NCI-H1694 (cell line): Measurements from ENCODE around the gene TSEN54.

Experiments
- DNase-seq: peaks from one replicate; lab custom pipeline; 2025; lab: John Stamatoyannopoulos, UW

TSEN54 gene

GRCh38 chr17:75542728-75543336, 26.5 kb downstream of the TSEN54 start:
- DNase-seq, result no peak

DNA sequence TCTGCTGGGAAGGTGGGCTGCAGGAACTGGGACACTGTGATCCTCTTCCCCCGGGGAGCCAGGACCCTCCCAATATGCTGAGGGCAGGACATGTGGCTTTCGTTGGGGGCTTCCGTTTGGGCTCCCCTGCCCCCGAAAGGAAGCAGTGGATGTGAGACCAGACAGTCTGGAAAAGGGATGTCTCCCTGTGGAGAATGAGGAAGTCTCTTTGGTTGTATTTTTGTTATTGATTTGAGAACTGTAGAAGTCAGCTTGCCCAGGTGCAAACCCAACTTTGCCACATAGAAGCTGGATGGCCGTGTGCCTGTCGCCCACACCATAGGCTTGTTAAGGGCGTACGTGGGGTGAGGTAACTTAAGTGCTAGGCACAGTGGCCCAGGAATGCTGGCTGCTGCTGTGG, 27.9 kb downstream of the TSEN54 start:
- DNase-seq, result no peak

- DNase-seq, result no peak
Measured at GRCh38 chr17:75546181-75546580, 29.9 kb downstream of the TSEN54 start.

DNA sequence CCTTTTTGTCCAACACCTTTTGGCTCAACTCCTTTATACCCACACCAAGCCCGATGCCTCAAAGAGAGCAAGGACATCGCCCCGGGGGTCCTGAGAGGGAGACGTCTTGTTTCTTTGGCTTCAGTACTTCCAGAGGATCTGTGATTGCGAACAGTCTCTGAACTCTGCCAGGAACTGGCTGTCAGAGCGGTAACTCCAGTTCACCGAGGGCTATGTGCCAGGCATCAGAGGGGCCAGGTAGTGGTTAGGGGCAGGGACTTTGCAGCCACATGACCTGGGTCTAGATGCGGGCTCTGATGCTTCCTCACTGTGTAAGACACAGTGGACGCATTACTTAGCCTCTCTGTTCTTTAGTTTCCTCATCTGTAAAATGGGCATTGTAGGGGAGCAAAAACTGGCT, 30.8 kb downstream of the TSEN54 start:
- DNase-seq, result no peak

- DNase-seq, result no peak
Measured at GRCh38 chr17:75548813-75549212, 32.5 kb downstream of the TSEN54 start.

- DNase-seq, result no peak
Measured at GRCh38 chr17:75549246-75550138, 33.2 kb downstream of the TSEN54 start.

DNA sequence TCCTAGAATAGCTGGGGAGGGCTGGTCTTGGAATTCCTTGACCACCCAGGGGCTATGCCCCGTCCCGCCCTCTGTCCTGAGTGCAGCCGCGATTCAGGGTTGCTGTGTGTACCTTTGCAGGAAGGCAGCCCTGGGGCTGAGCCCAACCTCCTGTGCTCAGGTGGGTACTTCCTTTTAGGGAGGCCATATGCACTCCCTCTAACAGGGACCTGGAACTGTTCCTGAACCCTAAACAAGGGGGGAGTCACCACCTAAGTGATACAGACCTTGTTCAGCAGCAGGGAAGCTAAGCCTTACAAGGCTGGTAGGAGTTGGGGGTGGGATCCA, 33.8 kb downstream of the TSEN54 start:
- no peak for DNase-seq

DNA sequence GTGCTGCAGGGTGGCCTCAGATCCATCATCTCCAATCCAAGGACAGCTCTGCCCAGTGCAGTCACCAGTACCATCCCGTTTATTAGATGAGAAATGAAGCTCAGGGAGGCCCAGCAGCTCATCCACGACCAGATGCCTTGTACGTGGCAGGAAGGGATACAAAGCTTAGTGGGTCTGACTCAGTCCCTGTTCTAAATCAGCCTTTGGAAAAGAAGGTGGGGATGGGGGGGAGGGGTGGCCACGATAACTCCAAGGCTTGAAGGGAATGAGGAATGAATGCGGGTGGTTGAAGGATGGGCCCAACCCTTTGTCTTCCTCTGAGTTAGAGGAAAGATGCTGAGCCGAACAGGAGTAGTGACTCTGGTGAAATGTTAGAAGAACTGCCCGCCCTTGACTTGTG, 34.9 kb downstream of the TSEN54 start:
- DNase-seq, result no peak

DNA sequence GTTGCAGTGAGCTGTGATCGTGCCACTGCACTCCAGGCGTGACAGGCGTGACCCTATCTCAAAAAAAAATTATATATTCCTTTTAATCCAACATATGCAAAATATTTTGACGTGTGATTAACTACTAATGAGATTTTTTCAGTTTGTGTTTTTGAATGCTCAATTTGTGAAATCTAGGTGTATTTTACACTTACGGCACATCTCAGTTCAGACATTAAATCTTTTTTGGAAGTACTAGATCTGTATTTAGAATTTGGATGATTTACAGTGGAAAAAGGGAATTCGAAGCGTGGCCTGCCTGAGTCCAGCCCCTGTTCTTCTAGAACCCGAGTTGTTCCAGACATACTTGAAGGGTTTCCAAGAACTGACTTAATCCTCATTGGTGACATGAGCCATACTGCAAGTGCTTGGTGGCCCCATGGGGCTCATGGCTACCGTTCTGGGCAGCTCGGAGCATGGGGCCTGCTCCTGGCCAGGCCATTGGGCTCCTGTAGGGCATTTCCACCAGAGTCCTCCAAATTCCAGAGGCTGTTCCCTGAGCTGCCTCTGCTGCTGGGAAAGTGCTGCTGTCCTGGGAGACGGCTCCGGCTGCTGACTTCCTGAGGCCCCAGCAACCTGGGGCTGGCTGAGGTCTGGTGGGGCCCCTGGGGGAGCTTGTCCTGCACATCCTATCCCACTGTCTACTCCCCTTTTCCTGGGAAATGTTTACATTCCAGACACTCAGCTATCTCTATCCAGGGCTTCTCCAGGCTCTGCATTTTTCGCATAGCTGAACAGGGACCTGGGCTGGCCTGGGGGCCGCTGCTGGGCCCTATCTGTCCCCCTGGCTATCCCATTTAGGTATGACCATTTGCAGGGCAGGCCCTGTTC, 36.3 kb downstream of the TSEN54 start:
- DNase-seq, result no peak

- no peak for DNase-seq
Measured at GRCh38 chr17:75553295-75554110, 37.2 kb downstream of the TSEN54 start.

DNA sequence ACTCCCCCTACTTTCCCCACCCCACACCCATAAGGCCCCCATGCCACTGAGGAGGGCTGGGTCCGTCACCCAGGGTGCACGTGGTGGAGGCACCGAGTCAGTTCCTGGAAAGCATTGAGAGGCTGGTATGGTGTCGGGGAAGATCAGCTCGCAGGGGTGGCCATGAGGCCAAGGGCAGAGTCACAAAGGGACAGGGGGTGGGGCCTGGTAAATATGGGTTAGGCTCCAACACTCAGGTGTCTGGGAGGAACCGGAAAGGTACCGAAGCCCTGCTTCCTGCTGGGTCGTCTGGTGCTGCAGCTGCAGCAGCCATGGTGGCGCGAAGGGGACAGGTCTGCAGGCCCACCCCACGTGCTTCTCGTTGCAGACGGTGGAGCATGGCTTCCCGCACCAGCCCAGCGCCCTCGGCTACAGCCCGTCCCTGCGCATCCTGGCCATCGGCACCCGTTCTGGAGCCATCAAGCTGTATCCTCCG, 39.4 kb downstream of the TSEN54 start:
- DNase-seq, result no peak

DNA sequence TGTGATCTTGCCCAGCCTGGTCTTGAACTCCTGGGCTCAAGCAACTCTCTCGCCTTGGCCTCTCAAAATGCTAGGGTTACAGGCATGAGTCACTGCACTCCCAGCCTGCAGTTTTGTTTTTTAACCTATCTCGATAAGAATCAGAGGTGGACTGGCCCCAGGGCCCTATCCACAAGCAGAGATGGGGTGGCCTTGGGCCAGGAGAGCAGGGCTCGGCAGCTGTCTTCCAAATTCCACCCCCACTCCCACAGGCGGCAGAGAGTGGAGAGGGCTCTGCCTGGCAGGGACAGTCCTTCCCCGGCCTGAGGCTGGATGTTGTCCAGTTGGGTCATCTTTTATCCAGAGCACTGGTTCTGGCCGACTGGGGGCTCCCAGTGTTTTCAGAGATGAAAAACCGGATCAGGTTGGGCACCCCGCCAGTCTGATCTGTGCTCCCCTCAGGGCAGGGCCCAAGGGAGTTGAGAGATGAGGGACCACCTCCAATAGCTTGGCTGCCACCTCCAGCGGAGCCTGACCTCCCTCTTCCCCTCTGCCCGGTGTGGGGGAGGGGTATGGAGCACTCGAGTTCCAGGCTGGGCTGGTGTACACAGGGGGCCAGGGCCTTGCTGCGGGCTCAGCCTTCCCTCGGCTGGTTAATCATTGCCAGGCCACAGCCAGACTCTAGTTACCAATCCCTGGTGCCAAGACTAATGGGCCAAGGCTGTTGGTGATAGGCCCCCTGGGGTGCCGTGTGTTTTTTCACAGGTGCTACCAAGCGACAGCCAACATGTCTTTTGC, 40.9 kb downstream of the TSEN54 start:
- no peak for DNase-seq

DNA sequence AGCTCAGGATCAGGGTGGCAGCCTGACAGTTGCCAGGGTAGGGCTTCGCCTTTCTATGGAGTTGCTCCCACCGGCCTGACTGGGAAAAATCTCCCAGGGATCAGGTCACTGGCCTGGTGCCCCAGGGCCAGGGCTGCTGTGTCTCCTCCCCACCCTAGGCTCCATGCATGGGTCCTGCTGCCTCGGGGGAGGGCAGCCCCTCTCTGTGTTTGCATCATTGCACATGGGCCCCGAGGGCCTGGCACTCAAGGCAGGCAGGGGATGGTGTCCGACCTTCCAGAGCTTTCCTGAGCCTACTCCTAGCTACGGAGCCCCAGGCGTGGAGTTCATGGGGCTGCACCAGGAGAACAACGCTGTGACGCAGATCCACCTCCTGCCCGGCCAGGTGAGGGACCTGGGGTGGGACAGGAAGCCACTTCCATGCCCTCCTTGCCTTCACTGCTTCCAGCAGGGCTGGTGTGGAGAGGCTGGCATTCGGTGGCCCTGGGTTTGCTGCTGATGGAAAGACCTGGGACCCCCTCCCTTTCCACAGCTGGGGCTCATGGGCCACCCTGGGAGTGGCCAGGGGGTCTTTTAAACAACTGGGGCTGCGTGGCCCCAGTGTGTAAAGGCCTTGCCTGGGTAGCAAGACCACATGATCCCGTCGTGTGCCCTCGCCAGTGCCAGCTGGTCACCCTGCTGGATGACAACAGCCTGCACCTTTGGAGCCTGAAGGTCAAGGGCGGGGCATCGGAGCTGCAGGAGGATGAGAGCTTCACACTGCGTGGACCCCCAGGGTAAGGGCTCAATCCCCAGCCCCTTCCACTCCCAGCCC, 41.7 kb downstream of the TSEN54 start:
- DNase-seq, result no peak

DNA sequence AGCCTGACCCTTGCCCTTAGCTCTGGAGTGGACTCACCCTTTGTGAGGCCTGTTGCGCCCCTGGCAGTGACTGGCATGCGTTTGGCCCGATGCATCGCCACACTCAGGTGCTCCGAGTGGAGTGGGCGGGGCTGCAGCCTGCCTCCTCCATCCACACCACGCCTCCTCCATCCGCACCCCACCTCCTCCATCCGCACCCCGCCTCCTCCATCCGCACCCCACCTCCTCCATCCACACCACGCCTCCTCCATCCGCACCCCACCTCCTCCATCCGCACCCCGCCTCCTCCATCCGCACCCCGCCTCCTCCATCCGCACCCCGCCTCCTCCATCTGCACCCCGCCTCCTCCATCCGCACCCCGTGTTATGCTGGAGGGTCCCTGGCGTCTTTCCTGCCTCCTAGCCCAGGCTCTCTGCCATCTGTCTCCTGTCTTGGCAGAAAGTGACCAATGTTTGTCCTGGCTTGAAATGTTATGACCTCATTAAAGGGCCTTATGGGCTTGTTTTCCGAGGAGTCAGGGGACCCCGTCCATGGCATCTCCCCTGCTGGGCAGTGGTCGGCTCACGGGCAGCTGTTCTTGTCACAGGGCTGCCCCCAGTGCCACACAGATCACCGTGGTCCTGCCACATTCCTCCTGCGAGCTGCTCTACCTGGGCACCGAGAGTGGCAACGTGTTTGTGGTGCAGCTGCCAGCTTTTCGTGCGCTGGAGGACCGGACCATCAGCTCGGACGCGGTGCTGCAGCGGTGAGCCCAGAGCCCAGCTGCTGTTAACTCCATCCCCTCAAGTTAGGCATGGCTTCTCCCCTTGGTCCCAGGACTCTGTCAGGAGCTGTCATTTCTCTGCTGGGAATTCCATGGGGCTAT, 42.6 kb downstream of the TSEN54 start:
- no peak for DNase-seq

GRCh38 chr17:75559958-75560533, 43.7 kb downstream of the TSEN54 start:
- DNase-seq, result no peak

GRCh38 chr17:75561927-75562603, 45.7 kb downstream of the TSEN54 start:
- DNase-seq, result no peak

- DNase-seq, result no peak
Measured at GRCh38 chr17:75563063-75563758, 46.9 kb downstream of the TSEN54 start.

- no peak for DNase-seq
Measured at GRCh38 chr17:75564195-75564594, 47.9 kb downstream of the TSEN54 start.
